Measurements from ENCODE around the gene DCAF5.

GRCh38 chr14:69012256-69012953 lies 140.5 kb downstream of the DCAF5 start:
- no peak for TF ChIP-seq GATA3 (IDR thresholded peaks at IDR 0.05; ENCODE audit: low read depth, low read length)
- no peak for TF ChIP-seq GATA2 (IDR thresholded peaks at IDR 0.05; ENCODE audit: low read depth, low read length)
